Left forelimb (tissue), 1 donor: ENCODE results near the gene PCDHB10.
"Not testable (repeated sequence)": the region's sequence is repeated elsewhere in the genome, so short reads cannot be mapped to it uniquely, and the experiment has no call there.

Experiments used
- DNase-seq: peaks from one replicate; pipeline ENCODE4 v3.0.0-alpha.2; 2018; ENCODE audit warnings: low spot score

The PCDHB10 gene

GRCh38 chr5:141192110-141192725, at the start of gene PCDHB10:
Gene PCDHB10 (plus strand): TSS chr5:141192353. CDS start chr5:141192553, 200 bp downstream.
- no peak for DNase-seq

GRCh38 chr5:141149812-141150211, 42.3 kb upstream of the PCDHB10 start, which contains the start of gene PCDHB6:
Gene PCDHB6 (plus strand): TSS chr5:141150057. CDS start chr5:141150258, 201 bp downstream.
- DNase-seq = no peak

DNA sequence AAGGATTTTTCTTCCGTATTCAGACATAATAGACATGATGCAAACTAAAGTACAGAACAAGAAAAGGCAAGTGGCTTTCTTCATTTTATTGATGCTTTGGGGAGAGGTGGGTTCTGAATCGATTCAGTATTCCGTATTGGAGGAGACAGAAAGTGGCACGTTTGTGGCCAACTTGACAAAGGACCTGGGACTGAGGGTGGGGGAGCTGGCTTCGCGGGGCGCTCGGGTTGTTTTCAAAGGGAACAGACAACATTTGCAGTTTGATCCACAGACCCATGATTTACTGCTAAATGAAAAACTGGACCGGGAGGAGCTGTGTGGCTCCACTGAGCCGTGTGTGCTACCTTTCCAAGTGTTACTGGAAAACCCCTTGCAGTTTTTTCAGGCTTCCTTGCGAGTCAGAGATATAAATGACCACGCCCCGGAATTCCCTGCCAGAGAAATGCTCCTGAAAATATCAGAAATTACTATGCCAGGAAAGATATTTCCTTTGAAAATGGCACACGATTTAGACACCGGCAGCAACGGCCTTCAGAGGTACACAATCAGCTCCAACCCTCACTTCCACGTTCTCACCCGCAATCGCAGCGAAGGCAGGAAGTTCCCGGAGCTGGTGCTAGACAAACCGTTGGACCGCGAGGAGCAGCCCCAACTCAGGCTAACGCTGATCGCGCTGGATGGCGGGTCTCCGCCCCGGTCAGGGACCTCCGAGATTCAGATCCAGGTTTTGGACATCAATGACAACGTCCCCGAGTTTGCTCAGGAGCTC, 41.7 kb upstream of the PCDHB10 start:
- DNase-seq = no peak

- no peak for DNase-seq
Observed at GRCh38 chr5:141150993-141151325, 41.2 kb upstream of the PCDHB10 start.

- not testable (repeated sequence) for DNase-seq
Observed at GRCh38 chr5:141151632-141152031, 40.5 kb upstream of the PCDHB10 start.

DNA sequence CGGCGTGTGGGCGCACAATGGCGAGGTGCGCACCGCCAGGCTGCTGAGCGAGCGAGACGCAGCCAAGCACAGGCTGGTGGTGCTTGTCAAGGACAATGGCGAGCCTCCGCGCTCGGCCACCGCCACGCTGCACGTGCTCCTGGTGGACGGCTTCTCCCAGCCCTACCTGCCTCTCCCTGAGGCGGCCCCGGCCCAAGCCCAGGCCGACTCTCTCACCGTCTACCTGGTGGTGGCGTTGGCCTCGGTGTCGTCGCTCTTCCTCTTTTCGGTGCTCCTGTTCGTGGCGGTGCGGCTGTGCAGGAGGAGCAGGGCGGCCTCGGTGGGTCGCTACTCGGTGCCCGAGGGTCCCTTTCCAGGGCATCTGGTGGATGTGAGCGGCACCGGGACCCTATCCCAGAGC, 40.1 kb upstream of the PCDHB10 start:
- DNase-seq = not testable (repeated sequence)

- no peak for DNase-seq
Observed at GRCh38 chr5:141155540-141156374, 36.4 kb upstream of the PCDHB10 start.

GRCh38 chr5:141157356-141157755, 34.8 kb upstream of the PCDHB10 start:
- not testable (repeated sequence) for DNase-seq

- not testable (repeated sequence) for DNase-seq
Observed at GRCh38 chr5:141157901-141158300, 34.3 kb upstream of the PCDHB10 start.

- DNase-seq = no peak
Observed at GRCh38 chr5:141172381-141173204, 19.6 kb upstream of the PCDHB10 start, which contains the start of gene PCDHB7. Gene PCDHB7 (plus strand): TSS chr5:141172644. CDS start chr5:141172836, 192 bp downstream.

DNA sequence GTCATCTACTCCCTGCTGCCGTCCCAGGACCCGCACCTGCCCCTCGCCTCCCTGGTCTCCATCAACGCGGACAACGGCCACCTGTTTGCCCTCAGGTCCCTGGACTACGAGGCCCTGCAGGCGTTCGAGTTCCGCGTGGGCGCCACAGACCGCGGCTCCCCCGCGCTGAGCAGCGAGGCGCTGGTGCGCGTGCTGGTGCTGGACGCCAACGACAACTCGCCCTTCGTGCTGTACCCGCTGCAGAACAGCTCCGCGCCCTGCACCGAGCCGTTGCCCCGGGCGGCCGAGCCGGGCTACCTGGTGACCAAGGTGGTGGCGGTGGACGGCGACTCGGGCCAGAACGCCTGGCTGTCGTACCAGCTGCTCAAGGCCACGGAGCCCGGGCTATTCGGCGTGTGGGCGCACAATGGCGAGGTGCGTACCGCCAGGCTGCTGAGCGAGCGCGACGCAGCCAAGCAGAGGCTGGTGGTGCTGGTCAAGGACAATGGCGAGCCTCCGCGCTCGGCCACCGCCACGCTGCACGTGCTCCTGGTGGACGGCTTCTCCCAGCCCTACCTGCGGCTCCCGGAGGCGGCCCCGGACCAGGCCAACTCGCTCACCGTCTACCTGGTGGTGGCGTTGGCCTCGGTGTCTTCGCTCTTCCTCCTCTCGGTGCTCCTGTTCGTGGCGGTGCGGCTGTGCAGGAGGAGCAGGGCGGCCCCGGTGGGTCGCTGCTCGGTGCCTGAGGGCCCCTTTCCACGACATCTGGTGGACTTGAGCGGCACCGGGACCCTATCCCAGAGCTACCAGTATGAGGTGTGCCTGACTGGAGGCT, 17.7 kb upstream of the PCDHB10 start:
- DNase-seq = not testable (repeated sequence)

DNA sequence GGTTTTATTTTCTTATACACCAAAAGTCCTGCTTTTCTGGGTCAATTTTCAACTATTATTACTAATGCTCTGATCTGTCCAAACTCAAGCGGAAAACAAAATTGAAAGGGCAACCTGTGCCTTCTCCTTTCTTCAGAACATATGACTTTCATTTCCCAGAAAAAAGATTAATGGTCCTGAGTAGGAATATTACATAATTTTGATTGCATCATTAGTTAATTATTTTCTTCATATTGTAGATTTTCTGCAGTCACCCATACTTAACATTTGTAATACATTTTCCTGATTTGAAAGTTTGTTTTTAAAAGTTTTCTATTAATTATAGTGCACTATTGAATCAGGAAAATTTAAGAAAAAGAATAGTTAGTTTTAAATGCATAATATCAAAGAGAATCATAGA, 16.2 kb upstream of the PCDHB10 start:
- no peak for DNase-seq

DNA sequence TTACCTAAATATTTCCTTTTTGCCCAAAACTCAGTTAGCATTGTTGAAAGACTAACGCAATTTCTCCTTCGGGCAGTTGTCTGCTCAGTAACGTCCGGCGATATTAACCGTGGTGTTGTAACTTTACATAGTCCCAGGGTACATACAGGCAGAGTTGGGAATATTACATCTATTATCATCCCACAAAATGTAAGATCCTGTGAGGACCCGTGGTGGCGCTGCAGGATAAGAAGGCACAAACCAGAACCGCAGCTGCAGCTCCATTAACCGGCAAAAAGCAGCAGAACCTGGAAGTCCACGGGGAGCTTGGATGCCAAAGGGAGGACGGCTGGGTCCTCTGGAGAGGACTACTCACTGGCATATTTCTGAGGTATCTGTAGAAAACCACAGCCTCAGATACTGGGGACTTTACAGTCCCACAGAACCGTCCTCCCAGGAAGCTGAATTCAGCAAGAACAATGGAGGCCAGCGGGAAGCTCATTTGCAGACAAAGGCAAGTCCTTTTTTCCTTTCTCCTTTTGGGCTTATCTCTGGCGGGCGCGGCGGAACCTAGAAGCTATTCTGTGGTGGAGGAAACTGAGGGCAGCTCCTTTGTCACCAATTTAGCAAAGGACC, 14.5 kb upstream of the PCDHB10 start, which contains the start of gene PCDHB8:
PCDHB8 (plus strand) TSS at position 214 of the 615 bp plus-strand sequence; CDS start at position 459, 245 bp downstream.
- DNase-seq = not testable (repeated sequence)

GRCh38 chr5:141179371-141179770, 12.8 kb upstream of the PCDHB10 start:
- not testable (repeated sequence) for DNase-seq

- DNase-seq = not testable (repeated sequence)
Observed at GRCh38 chr5:141179876-141180275, 12.3 kb upstream of the PCDHB10 start.

DNA sequence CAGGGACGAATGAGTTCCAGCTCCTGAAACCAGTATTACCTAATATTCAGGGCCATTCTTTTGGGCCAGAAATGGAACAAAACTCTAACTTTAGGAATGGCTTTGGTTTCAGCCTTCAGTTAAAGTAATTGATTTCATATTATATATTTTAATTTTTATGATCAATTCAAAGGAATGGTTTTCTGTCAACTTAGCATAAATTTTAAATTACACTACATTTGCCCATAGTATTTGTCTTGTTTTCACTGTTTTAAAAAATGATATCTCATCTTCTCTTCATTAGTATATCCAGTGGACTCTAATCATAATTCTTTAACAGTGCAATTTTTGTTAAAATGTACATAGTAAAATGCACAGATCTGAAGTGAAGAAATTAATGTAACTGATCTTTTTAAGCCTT, 11.8 kb upstream of the PCDHB10 start:
- DNase-seq = no peak

DNA sequence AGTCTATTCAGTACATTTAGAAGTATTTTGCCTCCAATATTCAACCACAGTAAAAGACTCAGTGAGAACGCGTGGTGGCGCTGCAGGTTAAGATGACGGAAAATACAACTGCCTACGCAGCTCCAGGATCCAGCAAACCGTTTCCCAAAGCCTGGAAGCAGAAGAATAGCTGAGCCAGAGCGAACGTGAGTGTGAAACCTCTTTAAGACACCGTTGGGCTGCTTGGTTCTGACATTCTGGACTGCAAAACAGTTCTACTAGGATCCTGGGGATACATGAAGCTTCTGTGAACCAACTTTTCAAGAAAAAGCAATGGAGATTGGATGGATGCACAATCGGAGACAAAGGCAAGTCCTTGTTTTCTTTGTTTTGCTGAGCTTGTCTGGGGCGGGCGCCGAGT, 9.9 kb upstream of the PCDHB10 start, which contains the start of gene PCDHB16:
PCDHB16 (plus strand) TSS at position 140 of the 400 bp plus-strand sequence; CDS start at position 313, 173 bp downstream.
- no peak for DNase-seq

GRCh38 chr5:141184117-141184855, 7.9 kb upstream of the PCDHB10 start:
- DNase-seq = not testable (repeated sequence)

DNA sequence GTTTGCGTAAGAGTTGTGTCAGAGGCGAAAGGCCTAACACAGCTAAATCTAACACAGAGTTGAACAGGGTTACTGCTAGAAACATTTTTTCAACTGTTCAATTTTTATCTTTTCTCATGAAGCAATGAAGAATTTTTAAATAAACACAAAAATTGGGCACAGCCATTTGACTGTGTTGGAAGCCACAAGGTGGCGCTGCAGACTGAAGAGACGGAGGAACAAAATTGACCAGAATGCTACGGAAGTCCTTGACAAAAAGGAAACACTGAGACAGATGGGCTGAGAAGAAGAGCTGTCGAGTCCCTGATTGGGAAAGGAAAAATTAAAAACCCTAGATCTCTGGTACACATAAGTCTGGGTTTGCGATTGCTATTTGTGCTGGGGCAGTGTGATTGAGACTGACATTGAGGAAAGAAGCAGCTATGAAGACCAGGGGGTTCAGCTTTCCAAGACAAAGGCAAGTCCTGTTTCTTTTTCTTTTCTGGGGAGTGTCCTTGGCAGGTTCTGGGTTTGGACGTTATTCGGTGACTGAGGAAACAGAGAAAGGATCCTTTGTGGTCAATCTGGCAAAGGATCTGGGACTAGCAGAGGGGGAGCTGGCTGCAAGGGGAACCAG, 5.1 kb upstream of the PCDHB10 start, which contains the start of gene PCDHB9:
PCDHB9 (plus strand) TSS at position 265 of the 616 bp plus-strand sequence; CDS start at position 423, 158 bp downstream.
- DNase-seq = no peak
